HepG2 (cell line): ENCODE data around the gene PEX11G. TPM values are rescaled to one million over a fixed set of nuclear protein-coding genes. Genes with fewer than 3 reads are reported as not detected.
A peak's percentile ranks its signal among the peaks of the same experiment; 100 is the strongest.

ENCODE experiments used
- ATM ChIP-seq: fragments of 450-650 bp; IDR thresholded peaks from 2 replicates; pipeline ENCODE4 v1.7.1; 2017; ENCODE audit warnings: mild to moderate bottlenecking, borderline replicate concordance
- DMTF1 ChIP-seq: sonication (generic); formaldehyde crosslinking; IDR thresholded peaks from 2 replicates; pipeline ENCODE4 v1.4.0; 2020; ENCODE audit warnings: mild to moderate bottlenecking, missing genetic modification reagents
- EED ChIP-seq: sonication (generic); formaldehyde crosslinking; IDR thresholded peaks from 2 replicates; pipeline ENCODE4 v1.5.0; 2020; ENCODE audit warnings: mild to moderate bottlenecking, missing genetic modification reagents
- GMEB2 ChIP-seq: IDR thresholded peaks from 2 replicates; pipeline ENCODE4 v1.6.1; 2016; ENCODE audit warnings: missing biosample characterization, missing genetic modification reagents, low read depth
- JUND ChIP-seq: sonication (generic); formaldehyde crosslinking; IDR thresholded peaks from 2 replicates; pipeline ENCODE4 v1.8.0; 2022; ENCODE audit warnings: mild to moderate bottlenecking, missing genetic modification reagents
- KMT2A ChIP-seq: sonication (generic); formaldehyde crosslinking; IDR thresholded peaks from 2 replicates; pipeline ENCODE4 v1.4.0; 2020; ENCODE audit warnings: missing genetic modification reagents
- TEAD2 ChIP-seq: sonication (generic); formaldehyde crosslinking; IDR thresholded peaks from 2 replicates; pipeline ENCODE4 v1.9.0; 2021; ENCODE audit warnings: missing genetic modification reagents
- ZBTB34 ChIP-seq: sonication (generic); formaldehyde crosslinking; IDR thresholded peaks from 2 replicates; pipeline ENCODE4 v1.8.0; 2022; ENCODE audit warnings: mild to moderate bottlenecking, missing genetic modification reagents
- ZNF629 ChIP-seq: sonication (generic); formaldehyde crosslinking; conservative IDR thresholded peaks from 2 replicates; pipeline ENCODE4 v1.5.0; 2020; ENCODE audit warnings: missing genetic modification reagents
- ZNF775 ChIP-seq: sonication (generic); formaldehyde crosslinking; IDR thresholded peaks from 2 replicates; pipeline ENCODE4 v1.4.0; 2020; ENCODE audit warnings: missing genetic modification reagents, mild to moderate bottlenecking, moderate library complexity, borderline replicate concordance
- polyA plus RNA-seq, 8 experiments: library from polyadenylated mRNA; depleted of rRNA in 3 of 8; stranded (reverse) in 7 of 8; unstranded in 1 of 8; fragments of >200 nt; fragmentation: Illumina TruSeq in 4 of 8; extraction: Trizol in 4 of 8; gene quantifications; 2 replicates each; pipeline versions ENCODE4 v1.2.1 to v1.2.3, GENCODE V29; 2011 to 2016; ENCODE audit warnings: low read depth in 4 of 8, missing spikeins in 1 of 8, mixed read lengths in 1 of 8; ENCODE audit not compliant: insufficient read depth in 1 of 8
- total RNA-seq, 5 experiments: library from RNA; depleted of rRNA; stranded (reverse); fragments of >200 nt; fragmentation: Illumina TruSeq; extraction: Trizol; gene quantifications; 2 replicates each; pipeline ENCODE4 v1.2.3, GENCODE V29; 2016; ENCODE audit warnings: low read depth in 1 of 5
- TF ChIP-seq, protein P1 (sequence below): sonication (generic); formaldehyde crosslinking; IDR thresholded peaks from 2 replicates; pipeline ENCODE4 v1.9.0; 2021; ENCODE audit warnings: missing genetic modification reagents, borderline replicate concordance
- TF ChIP-seq, protein P2 (sequence below): sonication (generic); formaldehyde crosslinking; IDR thresholded peaks from 2 replicates; pipeline ENCODE4 v1.8.0; 2022; ENCODE audit warnings: missing genetic modification reagents, mild to moderate bottlenecking, inconsistent platforms, borderline replicate concordance
- TF ChIP-seq, protein P3 (sequence below): sonication (generic); formaldehyde crosslinking; IDR thresholded peaks from 2 replicates; pipeline ENCODE4 v1.5.0; 2020; ENCODE audit warnings: mild to moderate bottlenecking, low read depth, missing genetic modification reagents, borderline replicate concordance
- TF ChIP-seq, protein P4 (sequence below), 2 experiments: sonication (generic) in 1 of 2; formaldehyde crosslinking in 1 of 2; IDR thresholded peaks; 2 replicates each; pipeline versions ENCODE4 v1.5.1 to v1.6.1; 2011 to 2020; ENCODE audit warnings: borderline replicate concordance in 1 of 2, low read depth in 1 of 2, low read length in 1 of 2, mild to moderate bottlenecking in 1 of 2, missing genetic modification reagents in 1 of 2, moderate library complexity in 1 of 2

Gene PEX11G
- total and polyA plus RNA-seq, 2 of the 13 experiments (the other 11 are each of a cell fraction or from before 2014, with no cell fraction given): not detected

GRCh38 chr19:7494416-7495098, 5.7 kb upstream of the PEX11G start (continued):
- TF ChIP-seq DMTF1 (CRISPR knock-in tag) (no peak), ZBTB34 (no peak), ZNF629 (CRISPR knock-in tag) (no peak), JUND (CRISPR knock-in tag) (no peak), ZNF775 (CRISPR knock-in tag) (no peak), EED (CRISPR knock-in tag) (no peak), KMT2A (CRISPR knock-in tag) (no peak), TEAD2 (CRISPR knock-in tag) (no peak), ATM (no peak), GMEB2 (no peak)
- TF ChIP-seq, protein P1, sequence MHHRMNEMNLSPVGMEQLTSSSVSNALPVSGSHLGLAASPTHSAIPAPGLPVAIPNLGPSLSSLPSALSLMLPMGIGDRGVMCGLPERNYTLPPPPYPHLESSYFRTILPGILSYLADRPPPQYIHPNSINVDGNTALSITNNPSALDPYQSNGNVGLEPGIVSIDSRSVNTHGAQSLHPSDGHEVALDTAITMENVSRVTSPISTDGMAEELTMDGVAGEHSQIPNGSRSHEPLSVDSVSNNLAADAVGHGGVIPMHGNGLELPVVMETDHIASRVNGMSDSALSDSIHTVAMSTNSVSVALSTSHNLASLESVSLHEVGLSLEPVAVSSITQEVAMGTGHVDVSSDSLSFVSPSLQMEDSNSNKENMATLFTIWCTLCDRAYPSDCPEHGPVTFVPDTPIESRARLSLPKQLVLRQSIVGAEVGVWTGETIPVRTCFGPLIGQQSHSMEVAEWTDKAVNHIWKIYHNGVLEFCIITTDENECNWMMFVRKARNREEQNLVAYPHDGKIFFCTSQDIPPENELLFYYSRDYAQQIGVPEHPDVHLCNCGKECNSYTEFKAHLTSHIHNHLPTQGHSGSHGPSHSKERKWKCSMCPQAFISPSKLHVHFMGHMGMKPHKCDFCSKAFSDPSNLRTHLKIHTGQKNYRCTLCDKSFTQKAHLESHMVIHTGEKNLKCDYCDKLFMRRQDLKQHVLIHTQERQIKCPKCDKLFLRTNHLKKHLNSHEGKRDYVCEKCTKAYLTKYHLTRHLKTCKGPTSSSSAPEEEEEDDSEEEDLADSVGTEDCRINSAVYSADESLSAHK: no peak
- TF ChIP-seq, protein P2, sequence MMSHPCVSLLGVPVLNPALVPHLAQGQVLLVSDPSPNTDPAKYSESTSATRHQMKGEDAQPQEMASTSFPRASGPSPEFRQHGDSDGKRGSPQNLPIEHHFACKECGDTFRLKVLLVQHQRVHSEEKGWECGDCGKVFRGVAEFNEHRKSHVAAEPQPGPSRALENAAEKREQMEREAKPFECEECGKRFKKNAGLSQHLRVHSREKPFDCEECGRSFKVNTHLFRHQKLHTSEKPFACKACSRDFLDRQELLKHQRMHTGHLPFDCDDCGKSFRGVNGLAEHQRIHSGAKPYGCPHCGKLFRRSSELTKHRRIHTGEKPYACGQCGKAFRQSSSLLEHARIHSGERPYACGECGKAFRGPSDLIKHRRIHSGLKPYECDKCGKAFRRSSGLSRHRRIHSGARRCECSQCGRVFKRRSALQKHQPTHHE (CRISPR knock-in tag): 0 out of 2 replicates have a peak, but pooled peaks have one; percentile 25
- TF ChIP-seq, protein P3, sequence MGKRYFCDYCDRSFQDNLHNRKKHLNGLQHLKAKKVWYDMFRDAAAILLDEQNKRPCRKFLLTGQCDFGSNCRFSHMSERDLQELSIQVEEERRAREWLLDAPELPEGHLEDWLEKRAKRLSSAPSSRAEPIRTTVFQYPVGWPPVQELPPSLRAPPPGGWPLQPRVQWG (CRISPR knock-in tag): no peak
- TF ChIP-seq, protein P4, sequence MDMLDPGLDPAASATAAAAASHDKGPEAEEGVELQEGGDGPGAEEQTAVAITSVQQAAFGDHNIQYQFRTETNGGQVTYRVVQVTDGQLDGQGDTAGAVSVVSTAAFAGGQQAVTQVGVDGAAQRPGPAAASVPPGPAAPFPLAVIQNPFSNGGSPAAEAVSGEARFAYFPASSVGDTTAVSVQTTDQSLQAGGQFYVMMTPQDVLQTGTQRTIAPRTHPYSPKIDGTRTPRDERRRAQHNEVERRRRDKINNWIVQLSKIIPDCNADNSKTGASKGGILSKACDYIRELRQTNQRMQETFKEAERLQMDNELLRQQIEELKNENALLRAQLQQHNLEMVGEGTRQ (IDR thresholded peaks at IDR 0.05; ENCODE audit: low read depth, low read length): no peak
- TF ChIP-seq, protein P4 (CRISPR knock-in tag; IDR thresholded peaks at IDR 0.05; ENCODE audit: borderline replicate concordance): no peak
